NCI-H1930 (cell line): ENCODE results near the gene EML2.
"Not testable (repeated sequence)": the region's sequence is repeated elsewhere in the genome, so short reads cannot be mapped to it uniquely, and the experiment has no call there.

Source experiments
- DNase-seq, 2 experiments: peaks; one replicate each; lab custom pipeline; 2025; lab: John Stamatoyannopoulos, UW

EML2 gene

GRCh38 chr19:45650722-45651121, 11.5 kb upstream of the EML2 start:
- DNase-seq: no peak

GRCh38 chr19:45646345-45646698, 7.1 kb upstream of the EML2 start:
- DNase-seq: no peak

DNA sequence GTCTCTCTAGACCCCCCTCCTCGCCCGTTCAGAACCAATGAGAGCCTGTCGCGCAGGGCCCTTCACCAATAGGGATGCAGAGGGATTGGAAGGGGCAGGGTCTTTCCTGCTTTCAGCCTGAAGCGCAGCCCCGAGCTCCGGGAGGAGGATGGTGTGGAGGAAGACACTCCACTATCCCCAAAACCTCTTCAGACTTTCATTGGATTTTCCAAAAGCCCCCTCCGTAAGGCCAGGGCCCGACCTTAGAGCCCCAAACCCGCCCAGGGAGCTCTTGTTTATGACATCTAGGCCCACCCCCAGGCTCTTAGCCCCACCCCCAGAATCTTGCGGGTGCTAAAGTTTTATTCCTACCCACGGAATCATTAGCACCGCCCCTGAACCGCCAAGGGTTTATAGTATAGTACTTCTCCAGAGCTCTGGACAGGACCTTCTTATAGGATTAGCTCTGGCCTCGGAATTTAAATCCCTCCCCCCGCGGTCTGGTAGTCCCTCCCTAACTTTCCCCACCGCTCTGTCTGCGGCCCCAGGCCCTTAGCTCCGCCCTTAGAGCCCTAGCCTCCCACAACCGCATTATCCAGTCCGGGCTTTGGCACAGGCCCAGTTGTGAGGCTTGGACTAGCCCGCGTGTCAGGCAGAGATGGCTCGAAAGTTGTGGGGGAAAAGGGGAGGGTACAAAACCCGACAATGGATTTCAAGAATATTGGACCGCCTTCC, 6.6 kb upstream of the EML2 start:
- peak; percentile 89 to 90 for DNase-seq

GRCh38 chr19:45645068-45645630, 6.0 kb upstream of the EML2 start:
- no peak for DNase-seq

- DNase-seq: no peak
These were observed 5.0 kb upstream of the EML2 start for GRCh38 chr19:45643927-45644771.

GRCh38 chr19:45643024-45643926, 4.1 kb upstream of the EML2 start:
- DNase-seq: peak; percentile 84 to 87

GRCh38 chr19:45641274-45642105, 2.3 kb upstream of the EML2 start:
- peak; percentile 70 to 83 for DNase-seq

GRCh38 chr19:45640849-45641273, 1.7 kb upstream of the EML2 start:
- no peak for DNase-seq

DNA sequence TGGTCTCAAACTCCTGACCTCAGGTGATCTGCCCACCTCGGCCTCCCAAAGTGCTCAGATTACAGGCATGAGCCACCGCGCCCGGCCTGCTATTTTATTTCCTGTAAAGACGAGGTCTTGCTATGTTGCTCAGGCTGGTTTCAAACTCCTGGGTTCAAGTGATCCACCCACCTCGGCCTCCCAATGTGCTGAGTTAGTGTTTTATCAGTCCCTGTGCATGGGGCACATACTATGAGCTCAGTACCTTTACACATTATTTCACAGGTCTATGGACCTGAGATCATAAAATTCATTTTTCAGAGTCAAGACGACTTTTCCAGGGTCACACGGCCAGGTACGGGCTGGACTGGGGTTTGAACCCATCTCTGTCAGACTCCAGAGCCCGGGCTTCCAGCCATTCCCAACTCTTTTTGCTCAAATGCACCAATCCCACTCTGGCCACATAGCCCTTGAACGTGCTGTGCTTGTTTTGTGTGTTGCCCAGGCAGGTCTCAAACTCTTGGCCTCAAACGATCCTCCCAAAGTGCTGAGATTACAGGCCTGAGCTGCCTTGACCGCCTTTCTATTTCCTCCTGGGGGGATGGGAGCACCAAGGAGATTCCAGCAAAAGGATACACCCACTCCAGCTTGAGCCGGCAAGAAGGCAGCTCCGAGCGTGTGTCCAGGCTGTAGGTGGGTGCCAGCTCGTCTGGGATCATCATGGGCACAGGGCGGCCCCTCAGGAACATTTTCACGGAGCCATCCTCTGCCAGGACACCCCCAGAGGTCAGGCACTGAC, 1.1 kb downstream of the EML2 start:
- no peak for DNase-seq

- DNase-seq: no peak
These were observed 2.3 kb downstream of the EML2 start for GRCh38 chr19:45636902-45637301.

DNA sequence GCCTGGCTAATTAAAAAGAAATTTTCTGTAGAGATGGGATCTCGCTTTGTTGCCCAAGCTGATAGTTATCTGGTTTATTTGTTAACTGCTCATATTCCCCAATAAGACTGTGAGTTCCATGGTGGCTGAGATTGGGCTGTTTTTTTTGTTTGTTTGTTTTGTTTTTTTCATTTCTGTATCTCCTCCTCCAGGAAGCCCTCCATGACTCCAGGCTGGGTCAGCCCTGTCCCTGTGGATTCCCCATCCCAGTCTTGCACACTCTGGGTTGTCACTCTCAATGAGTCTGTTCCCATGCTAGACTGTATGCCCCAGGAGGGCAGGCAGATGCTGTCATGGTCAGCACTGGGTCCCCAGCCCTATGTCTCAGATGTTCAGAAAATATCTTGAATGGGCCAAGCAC, 2.9 kb downstream of the EML2 start:
- DNase-seq: no peak

DNA sequence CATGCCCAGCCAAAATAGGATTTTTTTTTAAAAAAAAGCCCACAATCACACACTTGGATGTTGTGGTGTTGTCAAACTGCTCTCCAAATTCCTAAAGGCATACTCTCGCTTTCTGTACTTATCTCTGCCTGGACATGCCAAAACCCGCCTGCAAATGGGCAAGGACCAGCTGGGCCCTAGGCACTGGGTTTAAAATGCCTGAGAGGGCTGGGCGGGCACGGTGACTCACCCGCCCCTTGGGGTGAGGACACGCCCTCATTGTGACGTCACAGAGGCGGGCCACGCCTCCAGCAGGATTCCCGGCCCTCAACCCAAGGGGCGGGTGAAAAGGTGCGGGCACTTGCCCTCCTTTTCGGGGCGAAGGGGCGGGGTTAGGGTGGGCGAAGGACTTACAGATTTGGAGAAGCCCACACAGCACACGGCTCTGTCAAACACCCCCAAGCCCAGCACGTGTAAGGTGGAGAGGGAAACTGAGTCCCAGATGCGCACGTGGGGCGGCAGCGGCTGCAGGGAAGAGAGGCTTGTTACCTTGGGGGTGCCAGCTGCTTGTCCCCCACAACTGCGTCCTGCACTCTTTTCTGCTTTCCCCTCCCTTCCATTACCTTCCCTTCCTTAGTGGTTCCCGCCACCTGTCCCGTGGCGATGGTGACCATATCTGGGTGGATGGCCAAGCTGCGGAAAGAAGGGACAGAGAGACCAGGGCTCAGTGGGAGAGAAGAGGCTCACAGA, 6.6 kb downstream of the EML2 start:
- no peak for DNase-seq

GRCh38 chr19:45630463-45630862, 8.7 kb downstream of the EML2 start:
- DNase-seq: no peak

DNA sequence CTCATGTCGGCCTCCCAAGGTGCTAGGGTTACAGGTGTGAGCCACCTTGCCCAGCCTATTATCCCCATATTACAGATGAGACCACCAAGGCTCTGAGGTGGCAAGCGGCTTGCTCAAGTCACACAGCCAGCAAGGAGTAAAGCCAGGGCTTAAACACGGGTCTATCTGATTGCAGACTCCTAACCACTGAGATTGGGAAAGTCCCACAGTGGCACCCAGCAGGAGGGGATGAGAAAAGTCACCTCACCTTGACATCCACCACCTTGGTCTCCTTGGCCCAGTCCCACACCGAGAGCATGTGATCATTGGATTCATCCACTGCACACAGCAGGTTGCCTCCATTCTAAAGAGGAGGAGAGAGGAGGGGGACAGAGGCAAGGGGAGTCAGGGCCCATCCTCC, 9.5 kb downstream of the EML2 start:
- DNase-seq: no peak

DNA sequence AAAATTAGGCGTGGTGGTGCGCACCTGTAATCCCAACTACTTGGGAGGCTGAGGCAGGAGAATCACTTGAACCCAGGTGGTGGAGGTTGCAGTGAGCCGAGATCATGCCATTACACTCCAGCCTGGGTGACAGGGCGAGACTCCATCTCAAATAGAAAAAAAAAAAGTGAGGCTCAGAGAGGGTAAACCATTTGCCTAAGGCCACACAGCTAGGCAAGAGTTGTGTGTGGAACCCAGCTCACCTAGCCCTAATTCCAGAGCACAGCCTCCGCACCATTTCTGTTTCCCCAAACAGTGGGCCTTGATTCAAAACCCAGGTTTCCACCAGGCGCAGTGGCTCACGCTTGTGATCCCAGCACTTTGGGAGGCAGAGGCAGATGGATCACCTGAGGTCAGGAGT, 11.0 kb downstream of the EML2 start:
- not testable (repeated sequence) for DNase-seq

GRCh38 chr19:45623984-45624383, 15.2 kb downstream of the EML2 start:
- DNase-seq: no peak

DNA sequence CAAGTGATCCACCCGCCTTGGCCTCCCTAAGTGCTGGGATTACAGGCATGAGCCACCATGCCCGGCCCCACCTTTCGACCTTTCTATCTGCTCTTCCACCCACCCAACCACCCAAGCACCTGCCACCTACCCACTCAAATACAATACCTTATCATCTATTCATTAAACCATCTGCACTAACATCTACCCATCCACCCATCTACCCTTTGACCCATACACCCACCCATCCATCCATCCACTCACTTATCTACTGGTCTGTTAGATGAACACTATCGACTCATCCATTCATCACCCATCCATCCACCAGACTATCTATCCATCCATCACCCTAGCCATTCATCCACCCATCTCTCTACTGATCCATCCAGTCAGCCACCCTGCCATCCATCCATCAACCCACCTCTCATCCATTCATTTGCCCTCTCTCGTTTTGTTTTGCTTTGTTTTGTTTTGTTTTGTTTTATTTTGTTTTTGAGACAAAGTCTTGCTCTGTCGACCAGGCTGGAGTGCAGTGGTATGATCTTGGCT, 17.2 kb downstream of the EML2 start:
- DNase-seq: no peak

- no peak for DNase-seq
These were observed 17.8 kb downstream of the EML2 start for GRCh38 chr19:45621389-45621788.

DNA sequence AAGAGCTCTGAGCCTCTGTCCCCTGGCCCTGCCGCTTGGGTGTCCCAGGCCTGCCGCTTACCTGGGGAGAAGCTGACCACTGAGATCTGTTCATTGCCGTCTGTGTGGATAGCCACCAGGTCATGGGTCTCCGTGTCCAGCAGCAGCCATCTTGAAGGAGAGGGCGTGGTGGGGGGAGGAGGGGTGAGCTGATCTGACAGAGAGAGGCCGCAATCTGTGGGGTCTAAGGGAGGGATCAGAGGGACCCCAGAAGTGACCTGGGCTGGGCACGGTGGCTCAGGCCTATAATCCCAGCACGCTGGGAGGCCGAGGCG, 22.5 kb downstream of the EML2 start:
- DNase-seq: no peak
